ENCODE data around the gene TBC1D5. TPM values are rescaled to one million over a fixed set of nuclear protein-coding genes. Genes with fewer than 3 reads are reported as not detected.

TBC1D5 gene
- total and polyA plus RNA-seq, 2 of the 4 experiments (the other 2 are of a cell fraction): 16.4 to 57.0 TPM

GRCh38 chr3:17772556-17772955 is 30.1 kb upstream of the TBC1D5 start:
- Histone ChIP-seq H2AK5ac (ENCODE audit: low read depth, low read length) (no peak overlapping the region), H4K20me1 (ENCODE audit: insufficient read depth, low read length) (no peaks in the 10 kb centered on the region), H3K9me3 (ENCODE audit: control insufficient read depth, insufficient read depth, low read length) (no peaks in the 10 kb centered on the region), H3K4ac (ENCODE audit: low read depth, low read length) (no peak overlapping the region), H3K23ac (ENCODE audit: low read depth, low read length) (no peak overlapping the region), H2BK120ac (ENCODE audit: low read depth, low read length) (no peak overlapping the region), H3K9ac (ENCODE audit: low read depth, low read length) (no peak overlapping the region), H2BK5ac (ENCODE audit: low read depth, low read length, poor library complexity, severe bottlenecking) (no peak overlapping the region), H3K4me3 (ENCODE audit: insufficient read depth, low read depth, low read length) (no peak overlapping the region), H3K56ac (ENCODE audit: extremely low read depth, insufficient read depth, low read length) (no peak overlapping the region), H3K9me1 (ENCODE audit: insufficient read depth, low read length) (no peaks in the 10 kb centered on the region), H2BK15ac (ENCODE audit: low read depth, low read length) (no peak overlapping the region), H4K8ac (ENCODE audit: low read depth in 2 of 2, low read length in 2 of 2) (no peak overlapping the region), H3K4me1 (ENCODE audit: control insufficient read depth, insufficient read depth, low read length) (no peaks in the 10 kb centered on the region), H3K14ac (replicated peaks; ENCODE audit: low read depth, low read length) (no peak overlapping the region), H3K36me3 (ENCODE audit: control insufficient read depth, insufficient read depth, low read length) (no peaks in the 10 kb centered on the region), H2AFZ (replicated peaks; ENCODE audit: low read length, poor library complexity) (no peak overlapping the region), H3K18ac (ENCODE audit: low read depth, low read length) (no peak overlapping the region), H4K5ac (ENCODE audit: low read depth, low read length) (no peak overlapping the region), H3K27me3 (ENCODE audit: control insufficient read depth, insufficient read depth, low read length) (no peaks in the 10 kb centered on the region), H4K91ac (ENCODE audit: insufficient read depth, low read depth, low read length) (no peak overlapping the region), H2BK20ac (ENCODE audit: low read depth, low read length) (no peak overlapping the region), H3K27ac (ENCODE audit: insufficient read depth, low read length) (no peak overlapping the region), H2AK9ac (replicated peaks; ENCODE audit: low read depth, low read length, poor library complexity) (no peak overlapping the region), H3K4me2 (ENCODE audit: low read depth, low read length) (no peak overlapping the region), H3K79me1 (ENCODE audit: low read depth in 1 of 2, low read length in 2 of 2) (no peaks in the 10 kb centered on the region)
- no peak for TF ChIP-seq RAD21 (IDR thresholded peaks at IDR 0.05; ENCODE audit: low read length)
- no TSS peak for BruUV-seq (replicated peaks)
- POLR2A ChIA-PET (ENCODE audit: unreplicated experiment): no interaction called here
- intact Hi-C loops (cut with micrococcal nuclease): no loop called here
- ATAC-seq (ENCODE audit: low read depth): no peak
- dilution Hi-C loops (cut with HindIII; ENCODE audit: low sequenced_read_pairs, unreplicated experiment): no loop called here
- in situ Hi-C loops (cut with MboI; ENCODE audit: low sequenced_read_pairs): no loop called here
- CTCF ChIA-PET: interaction anchor here (0.7 kb wide), 1 partner anchor 10 kb away, joined by 3 read pairs; no protein-coding TSS in a partner anchor
- DNase-seq: no peak
- WGBS, 2 experiments (ENCODE audit: extremely low coverage in 2 of 2, insufficient read length in 1 of 2): no CpG with 5 or more reads among the region's 3 CpGs

Measured in IMR-90 (cell line).